ENCODE results near the gene VSTM4.

VSTM4 gene

GRCh38 chr10:49120911-49121310, 5.6 kb upstream of the VSTM4 start:
- in situ Hi-C loops (cut with MboI; ENCODE audit: low pct_unique_long_range_greater_than_20kb, low sequenced_read_pairs) = no loop called here
- no peak for DNase-seq

GRCh38 chr10:49119746-49120145, 4.4 kb upstream of the VSTM4 start:
- DNase-seq = no peak
- in situ Hi-C loops (cut with MboI; ENCODE audit: low pct_unique_long_range_greater_than_20kb, low sequenced_read_pairs) = no loop called here

DNA sequence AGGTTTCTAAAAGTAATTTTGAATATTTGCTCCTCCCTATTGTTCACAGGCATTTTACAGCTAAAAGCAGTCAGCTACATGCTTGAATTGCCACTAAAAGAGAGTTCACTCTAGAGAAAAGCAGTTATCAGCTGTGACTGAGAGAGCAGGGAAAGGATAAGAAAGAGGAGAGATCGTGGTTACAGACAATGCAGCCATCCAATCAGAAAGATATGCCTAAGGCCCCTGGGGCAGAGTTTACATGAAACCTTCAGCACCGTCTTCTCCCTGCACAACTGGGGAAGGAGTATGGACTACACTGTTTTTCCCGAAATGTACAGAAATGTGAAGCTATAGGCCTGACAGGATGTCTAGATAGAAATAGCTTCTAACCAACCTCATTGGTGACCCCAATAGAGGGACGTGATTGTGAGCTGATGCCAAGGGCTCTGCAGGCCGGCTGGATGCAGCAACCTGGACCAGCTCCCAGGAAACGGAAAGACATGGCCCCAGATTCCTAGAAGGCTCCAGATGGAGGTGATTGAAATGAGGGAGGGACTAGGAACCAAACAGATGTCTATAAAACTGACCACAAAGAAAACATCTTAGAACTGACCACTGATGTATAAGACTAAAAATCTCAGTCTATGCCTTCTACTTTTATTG, 3.2 kb upstream of the VSTM4 start:
- no peak for DNase-seq
- in situ Hi-C loops (cut with MboI; ENCODE audit: low pct_unique_long_range_greater_than_20kb, low sequenced_read_pairs) = no loop called here

GRCh38 chr10:49117376-49118070, 2.2 kb upstream of the VSTM4 start:
- in situ Hi-C loops (cut with MboI; ENCODE audit: low pct_unique_long_range_greater_than_20kb, low sequenced_read_pairs) = no loop called here
- DNase-seq = no peak

DNA sequence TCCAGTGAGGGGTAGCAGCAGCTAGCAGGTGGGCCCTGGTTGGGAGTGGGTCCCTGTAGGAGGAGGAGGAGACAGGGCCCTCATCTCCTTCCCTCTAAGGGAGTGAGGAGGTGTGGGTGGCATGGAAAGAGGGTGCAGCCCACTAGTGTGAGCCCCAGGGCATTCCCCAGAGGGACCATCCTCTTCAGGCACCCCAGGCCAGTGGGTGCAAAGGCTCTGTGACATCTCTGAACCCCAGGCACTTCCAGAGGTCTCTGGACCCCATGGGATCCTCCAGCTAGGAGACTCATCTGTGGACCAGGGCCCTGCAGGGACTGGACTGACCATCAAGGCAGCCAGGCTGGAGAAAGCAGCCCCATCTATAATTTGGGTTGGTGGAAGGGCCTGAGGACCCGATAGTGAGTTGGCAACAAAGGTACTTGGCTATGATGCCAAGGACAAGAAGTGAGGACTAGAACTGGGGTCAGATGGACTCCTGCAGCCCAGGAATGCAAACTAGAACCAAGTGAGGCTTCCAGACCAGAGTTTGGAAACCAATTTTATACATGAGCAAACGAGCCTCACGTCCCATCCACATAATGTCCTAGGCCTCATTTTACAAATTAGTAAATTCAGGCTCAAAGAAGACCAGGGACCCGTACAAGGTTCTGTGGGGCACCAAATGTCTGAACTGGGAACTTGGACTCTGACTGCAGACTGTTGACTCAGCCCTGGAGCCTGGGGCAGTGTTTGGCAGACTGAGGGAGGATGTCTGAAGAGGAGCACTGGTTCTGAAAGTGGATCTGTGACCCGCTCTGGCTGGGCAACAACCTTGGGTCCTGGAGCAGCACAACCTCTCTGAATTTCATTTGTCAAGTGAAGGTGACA, 1.4 kb upstream of the VSTM4 start:
- no peak for DNase-seq
- in situ Hi-C loops (cut with MboI; ENCODE audit: low pct_unique_long_range_greater_than_20kb, low sequenced_read_pairs) = no loop called here

DNA sequence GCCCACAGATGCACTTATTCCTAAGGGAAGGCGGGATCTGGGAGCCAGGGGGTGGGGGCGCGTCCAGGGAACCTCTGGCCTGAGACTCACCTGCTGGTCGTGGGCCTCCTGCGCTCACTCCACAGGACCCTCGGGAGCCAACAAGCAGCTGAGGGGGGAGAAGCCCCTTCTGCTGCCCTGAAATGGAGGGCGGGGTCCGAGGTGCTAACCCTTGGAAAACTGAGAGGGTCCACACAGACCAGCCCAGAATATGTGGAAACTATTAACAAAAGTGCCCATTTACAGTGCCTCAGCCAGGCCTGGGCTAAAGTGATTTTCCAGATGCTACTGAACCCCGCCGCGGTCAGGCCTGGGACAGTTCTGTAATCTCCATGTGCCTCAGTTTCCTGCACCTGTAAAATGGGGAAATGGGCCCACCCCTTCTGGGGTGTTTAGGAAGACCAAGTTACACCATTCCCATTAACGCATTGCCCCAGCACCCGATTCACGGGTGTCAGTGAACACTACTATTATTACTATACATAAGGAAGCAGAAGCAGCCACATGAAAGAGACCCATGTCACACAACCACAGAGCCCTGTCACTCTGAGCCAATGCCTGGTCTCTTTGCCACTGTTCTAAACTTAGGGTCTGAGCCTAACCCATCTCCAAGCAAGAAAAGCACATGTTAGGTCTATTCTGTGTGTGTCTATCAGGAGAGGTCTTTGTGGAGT, 630 bp upstream of the VSTM4 start:
- in situ Hi-C loops (cut with MboI; ENCODE audit: low pct_unique_long_range_greater_than_20kb, low sequenced_read_pairs) = no loop called here
- DNase-seq = no peak

- in situ Hi-C loops (cut with MboI; ENCODE audit: low pct_unique_long_range_greater_than_20kb, low sequenced_read_pairs) = no loop called here
- DNase-seq = no peak
Observed at GRCh38 chr10:49114718-49115014, 656 bp downstream of the VSTM4 start.

GRCh38 chr10:49113741-49114141, 1.6 kb downstream of the VSTM4 start:
- in situ Hi-C loops (cut with MboI; ENCODE audit: low pct_unique_long_range_greater_than_20kb, low sequenced_read_pairs) = no loop called here
- DNase-seq = no peak

DNA sequence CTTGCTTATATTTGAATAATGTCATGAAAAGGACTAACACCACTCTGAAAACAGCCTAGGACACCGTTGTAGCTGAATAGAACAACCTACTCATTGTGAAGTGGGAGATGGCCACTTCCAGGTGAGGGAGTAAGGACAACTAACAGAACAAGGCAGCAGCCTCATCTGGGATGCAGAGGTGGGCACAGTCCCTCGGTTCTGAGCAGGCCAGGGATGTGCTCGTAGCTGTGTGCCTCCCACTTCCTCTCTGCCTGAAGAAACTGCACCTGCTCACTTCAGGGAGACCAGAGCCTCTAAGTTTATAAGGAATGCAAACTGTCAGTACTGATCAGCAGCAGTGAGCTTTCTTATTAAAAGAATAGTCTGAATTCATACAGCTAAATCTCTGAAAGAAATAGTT, 2.5 kb downstream of the VSTM4 start:
- in situ Hi-C loops (cut with MboI; ENCODE audit: low pct_unique_long_range_greater_than_20kb, low sequenced_read_pairs) = no loop called here
- DNase-seq = no peak

- no peak for DNase-seq
- in situ Hi-C loops (cut with MboI; ENCODE audit: low pct_unique_long_range_greater_than_20kb, low sequenced_read_pairs) = no loop called here
Observed at GRCh38 chr10:49112098-49112497, 3.2 kb downstream of the VSTM4 start.

DNA sequence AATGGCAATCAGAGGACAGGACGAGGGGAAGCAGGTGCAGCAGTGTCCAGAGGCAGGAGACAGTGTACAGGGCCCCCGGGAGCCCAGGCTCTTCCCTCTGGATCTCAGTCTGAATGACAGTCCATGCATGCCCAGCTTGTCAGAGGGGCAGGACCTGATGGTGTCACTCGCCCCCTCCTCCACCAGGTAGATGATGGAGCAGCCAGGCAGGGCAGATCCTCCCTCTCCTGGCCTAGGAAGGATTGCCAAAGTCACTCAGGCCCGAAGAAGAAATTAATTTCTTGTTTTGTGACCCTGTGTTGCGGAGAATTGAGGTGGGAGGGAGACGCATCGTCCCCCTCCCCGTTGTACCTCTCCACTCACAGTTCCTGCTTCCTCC, 4.0 kb downstream of the VSTM4 start:
- in situ Hi-C loops (cut with MboI; ENCODE audit: low pct_unique_long_range_greater_than_20kb, low sequenced_read_pairs) = no loop called here
- no peak for DNase-seq

DNA sequence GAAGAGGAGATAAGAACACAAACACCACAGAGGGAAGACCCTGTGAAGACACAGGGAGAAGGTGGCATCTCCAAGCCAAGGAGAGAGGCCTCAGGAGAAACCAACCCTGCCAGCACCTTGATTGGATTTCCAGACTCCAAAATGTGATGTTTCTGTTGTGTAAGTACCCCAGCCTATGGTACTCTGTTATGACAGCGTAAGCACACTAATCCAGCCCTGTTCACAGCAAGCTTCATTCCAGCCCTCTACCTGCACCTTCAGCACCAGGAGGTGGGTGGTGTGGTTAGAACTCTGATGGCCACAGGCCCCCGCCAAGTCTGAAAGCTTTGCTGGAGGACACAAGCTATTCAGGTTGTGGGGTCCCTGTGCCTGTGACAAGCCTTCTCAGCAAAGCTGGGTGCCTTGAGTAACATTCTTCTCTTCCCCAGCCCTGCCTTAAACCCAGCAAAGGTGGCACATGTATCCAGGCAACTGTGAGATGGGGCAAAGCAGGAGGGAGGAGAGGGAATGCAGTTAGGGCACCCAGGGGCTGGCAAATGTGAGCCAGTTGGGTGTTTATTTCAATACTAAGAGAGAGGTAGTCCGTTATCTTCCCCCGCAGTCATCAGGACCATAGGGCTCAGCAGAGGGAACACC, 4.5 kb downstream of the VSTM4 start:
- DNase-seq = no peak
- in situ Hi-C loops (cut with MboI; ENCODE audit: low pct_unique_long_range_greater_than_20kb, low sequenced_read_pairs) = no loop called here

- in situ Hi-C loops (cut with MboI; ENCODE audit: low pct_unique_long_range_greater_than_20kb, low sequenced_read_pairs) = no loop called here
- DNase-seq = no peak
Observed at GRCh38 chr10:49109669-49110340, 5.5 kb downstream of the VSTM4 start.

DNA sequence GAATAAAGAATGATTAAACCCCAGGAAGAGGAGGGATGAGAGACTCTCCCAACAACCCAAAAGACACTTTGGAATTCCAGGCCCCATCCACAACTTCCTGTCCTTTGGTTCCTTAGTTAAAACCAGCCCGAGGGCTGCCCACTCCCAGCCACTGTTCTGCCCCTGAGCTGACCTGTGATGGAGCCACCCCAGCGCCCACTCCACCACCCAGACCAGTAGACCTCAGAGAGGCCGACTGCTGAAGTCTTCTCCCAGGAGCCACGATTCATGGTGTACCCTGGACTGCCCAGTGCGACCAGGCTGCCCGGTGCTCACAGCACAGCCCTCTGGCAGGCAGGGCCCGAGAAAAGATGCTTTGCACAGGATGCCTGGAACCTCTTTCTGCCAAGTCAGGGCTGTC, 6.7 kb downstream of the VSTM4 start:
- no peak for DNase-seq
- in situ Hi-C loops (cut with MboI; ENCODE audit: low pct_unique_long_range_greater_than_20kb, low sequenced_read_pairs) = no loop called here

- DNase-seq = no peak
- in situ Hi-C loops (cut with MboI; ENCODE audit: low pct_unique_long_range_greater_than_20kb, low sequenced_read_pairs) = no loop called here
Observed at GRCh38 chr10:49107887-49108267, 7.4 kb downstream of the VSTM4 start.

GRCh38 chr10:49107111-49107886, 8.0 kb downstream of the VSTM4 start:
- in situ Hi-C loops (cut with MboI; ENCODE audit: low pct_unique_long_range_greater_than_20kb, low sequenced_read_pairs) = no loop called here
- no peak for DNase-seq

GRCh38 chr10:49106451-49106850, 8.9 kb downstream of the VSTM4 start:
- in situ Hi-C loops (cut with MboI; ENCODE audit: low pct_unique_long_range_greater_than_20kb, low sequenced_read_pairs) = no loop called here

GRCh38 chr10:49105076-49105475, 10.2 kb downstream of the VSTM4 start:
- in situ Hi-C loops (cut with MboI; ENCODE audit: low pct_unique_long_range_greater_than_20kb, low sequenced_read_pairs) = no loop called here
- no peak for DNase-seq

More at GRCh38 chr10:49106451-49106850, 8.9 kb downstream of the VSTM4 start:
- no peak for DNase-seq
